WTC11 (cell line): ENCODE data around the gene SYCP2.

Experiments
- CBFB ChIP-seq: sonication (generic); formaldehyde crosslinking; IDR thresholded peaks from 2 replicates; pipeline ENCODE4 v1.8.1; 2022; ENCODE audit warnings: mild to moderate bottlenecking, low read depth, missing genetic modification reagents
- CREB1 ChIP-seq: sonication (generic); formaldehyde crosslinking; IDR thresholded peaks from 2 replicates; pipeline ENCODE4 v1.8.0; 2023; ENCODE audit warnings: mild to moderate bottlenecking, missing genetic modification reagents
- GRHL2 ChIP-seq: fragments of 250-450 bp; sonication (Bioruptor Pico); IDR thresholded peaks from 2 replicates; pipeline ENCODE4 v1.8.0; 2022; ENCODE audit warnings: mild to moderate bottlenecking, moderate library complexity; ENCODE audit not compliant: insufficient replicate concordance, severe bottlenecking
- NFYB ChIP-seq: sonication (generic); formaldehyde crosslinking; conservative IDR thresholded peaks from 2 replicates; pipeline ENCODE4 v1.8.0; 2022; ENCODE audit warnings: low read depth, missing genetic modification reagents
- RELA ChIP-seq: sonication (generic); formaldehyde crosslinking; IDR thresholded peaks from 2 replicates; pipeline ENCODE4 v1.8.1; 2022; ENCODE audit warnings: missing genetic modification reagents, mild to moderate bottlenecking, borderline replicate concordance
- ZNF263 ChIP-seq: sonication (generic); formaldehyde crosslinking; IDR thresholded peaks from 2 replicates; pipeline ENCODE4 v1.8.1; 2022; ENCODE audit warnings: low read depth, mild to moderate bottlenecking, moderate library complexity, missing genetic modification reagents
- TF ChIP-seq, protein P1 (sequence below): fragments of 200-600 bp; IDR thresholded peaks from 2 replicates; pipeline ENCODE4 v1.8.0; 2022; ENCODE audit warnings: antibody characterized with exemption
- TF ChIP-seq, protein P2 (sequence below): sonication (generic); formaldehyde crosslinking; IDR thresholded peaks from 2 replicates; pipeline ENCODE4 v1.8.1; 2022; ENCODE audit warnings: missing genetic modification reagents, borderline replicate concordance
- TF ChIP-seq, protein P3 (sequence below): sonication (generic); formaldehyde crosslinking; IDR thresholded peaks from 2 replicates; pipeline ENCODE4 v1.8.0; 2022; ENCODE audit warnings: mild to moderate bottlenecking, missing genetic modification reagents
- TF ChIP-seq, protein P4 (sequence below): sonication (generic); formaldehyde crosslinking; IDR thresholded peaks from 2 replicates; pipeline ENCODE4 v1.8.1; 2022; ENCODE audit warnings: mild to moderate bottlenecking, missing genetic modification reagents, moderate library complexity, borderline replicate concordance
- TF ChIP-seq, protein P5 (sequence below): fragments of 250-450 bp; sonication (Bioruptor Pico); IDR thresholded peaks from 2 replicates; pipeline ENCODE4 v1.9.0; 2021; ENCODE audit warnings: mild to moderate bottlenecking
- TF ChIP-seq, protein P6 (sequence below): sonication (generic); formaldehyde crosslinking; IDR thresholded peaks from 2 replicates; pipeline ENCODE4 v1.8.1; 2023; ENCODE audit warnings: mild to moderate bottlenecking, moderate library complexity, missing genetic modification reagents
- TF ChIP-seq, protein P7 (sequence below): sonication (generic); formaldehyde crosslinking; IDR thresholded peaks from 2 replicates; pipeline ENCODE4 v1.8.0; 2023; ENCODE audit warnings: mild to moderate bottlenecking, missing genetic modification reagents

DNA sequence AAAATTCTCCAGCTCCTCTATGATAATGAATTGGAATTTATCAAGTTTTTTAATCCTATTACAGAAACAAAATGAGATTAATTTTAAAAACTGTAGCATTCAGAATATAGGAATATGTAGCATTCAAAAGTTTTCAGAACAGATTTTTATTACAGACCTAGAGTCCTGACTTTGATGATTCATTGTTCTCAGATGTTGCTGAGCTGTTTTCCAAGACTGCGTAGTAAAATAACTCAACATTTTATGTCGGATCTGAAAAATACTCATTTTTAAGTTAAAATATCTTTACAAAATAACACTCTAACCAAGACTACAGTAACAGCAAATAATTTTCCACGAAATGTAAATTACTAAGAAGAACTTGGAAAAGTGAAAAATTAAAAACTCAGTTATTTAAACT lies 67.1 kb downstream of the SYCP2 start:
- TF ChIP-seq, protein P1, sequence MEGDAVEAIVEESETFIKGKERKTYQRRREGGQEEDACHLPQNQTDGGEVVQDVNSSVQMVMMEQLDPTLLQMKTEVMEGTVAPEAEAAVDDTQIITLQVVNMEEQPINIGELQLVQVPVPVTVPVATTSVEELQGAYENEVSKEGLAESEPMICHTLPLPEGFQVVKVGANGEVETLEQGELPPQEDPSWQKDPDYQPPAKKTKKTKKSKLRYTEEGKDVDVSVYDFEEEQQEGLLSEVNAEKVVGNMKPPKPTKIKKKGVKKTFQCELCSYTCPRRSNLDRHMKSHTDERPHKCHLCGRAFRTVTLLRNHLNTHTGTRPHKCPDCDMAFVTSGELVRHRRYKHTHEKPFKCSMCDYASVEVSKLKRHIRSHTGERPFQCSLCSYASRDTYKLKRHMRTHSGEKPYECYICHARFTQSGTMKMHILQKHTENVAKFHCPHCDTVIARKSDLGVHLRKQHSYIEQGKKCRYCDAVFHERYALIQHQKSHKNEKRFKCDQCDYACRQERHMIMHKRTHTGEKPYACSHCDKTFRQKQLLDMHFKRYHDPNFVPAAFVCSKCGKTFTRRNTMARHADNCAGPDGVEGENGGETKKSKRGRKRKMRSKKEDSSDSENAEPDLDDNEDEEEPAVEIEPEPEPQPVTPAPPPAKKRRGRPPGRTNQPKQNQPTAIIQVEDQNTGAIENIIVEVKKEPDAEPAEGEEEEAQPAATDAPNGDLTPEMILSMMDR, result no peak
- TF ChIP-seq GRHL2 (CRISPR knock-in tag) (no peak), ZNF263 (CRISPR knock-in tag) (no peak), RELA (CRISPR knock-in tag) (no peak), CBFB (CRISPR knock-in tag) (no peak), CREB1 (no peak), NFYB (CRISPR knock-in tag) (no peak)
- TF ChIP-seq, protein P2, sequence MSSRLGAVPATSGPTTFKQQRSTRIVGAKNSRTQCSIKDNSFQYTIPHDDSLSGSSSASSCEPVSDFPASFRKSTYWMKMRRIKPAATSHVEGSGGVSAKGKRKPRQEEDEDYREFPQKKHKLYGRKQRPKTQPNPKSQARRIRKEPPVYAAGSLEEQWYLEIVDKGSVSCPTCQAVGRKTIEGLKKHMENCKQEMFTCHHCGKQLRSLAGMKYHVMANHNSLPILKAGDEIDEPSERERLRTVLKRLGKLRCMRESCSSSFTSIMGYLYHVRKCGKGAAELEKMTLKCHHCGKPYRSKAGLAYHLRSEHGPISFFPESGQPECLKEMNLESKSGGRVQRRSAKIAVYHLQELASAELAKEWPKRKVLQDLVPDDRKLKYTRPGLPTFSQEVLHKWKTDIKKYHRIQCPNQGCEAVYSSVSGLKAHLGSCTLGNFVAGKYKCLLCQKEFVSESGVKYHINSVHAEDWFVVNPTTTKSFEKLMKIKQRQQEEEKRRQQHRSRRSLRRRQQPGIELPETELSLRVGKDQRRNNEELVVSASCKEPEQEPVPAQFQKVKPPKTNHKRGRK (CRISPR knock-in tag), result no peak
- TF ChIP-seq, protein P3, sequence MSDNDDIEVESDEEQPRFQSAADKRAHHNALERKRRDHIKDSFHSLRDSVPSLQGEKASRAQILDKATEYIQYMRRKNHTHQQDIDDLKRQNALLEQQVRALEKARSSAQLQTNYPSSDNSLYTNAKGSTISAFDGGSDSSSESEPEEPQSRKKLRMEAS (CRISPR knock-in tag), result no peak
- TF ChIP-seq, protein P4, sequence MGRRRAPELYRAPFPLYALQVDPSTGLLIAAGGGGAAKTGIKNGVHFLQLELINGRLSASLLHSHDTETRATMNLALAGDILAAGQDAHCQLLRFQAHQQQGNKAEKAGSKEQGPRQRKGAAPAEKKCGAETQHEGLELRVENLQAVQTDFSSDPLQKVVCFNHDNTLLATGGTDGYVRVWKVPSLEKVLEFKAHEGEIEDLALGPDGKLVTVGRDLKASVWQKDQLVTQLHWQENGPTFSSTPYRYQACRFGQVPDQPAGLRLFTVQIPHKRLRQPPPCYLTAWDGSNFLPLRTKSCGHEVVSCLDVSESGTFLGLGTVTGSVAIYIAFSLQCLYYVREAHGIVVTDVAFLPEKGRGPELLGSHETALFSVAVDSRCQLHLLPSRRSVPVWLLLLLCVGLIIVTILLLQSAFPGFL, result no peak
- TF ChIP-seq, protein P5, sequence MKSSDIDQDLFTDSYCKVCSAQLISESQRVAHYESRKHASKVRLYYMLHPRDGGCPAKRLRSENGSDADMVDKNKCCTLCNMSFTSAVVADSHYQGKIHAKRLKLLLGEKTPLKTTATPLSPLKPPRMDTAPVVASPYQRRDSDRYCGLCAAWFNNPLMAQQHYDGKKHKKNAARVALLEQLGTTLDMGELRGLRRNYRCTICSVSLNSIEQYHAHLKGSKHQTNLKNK (CRISPR knock-in tag), result no peak
- TF ChIP-seq, protein P6, sequence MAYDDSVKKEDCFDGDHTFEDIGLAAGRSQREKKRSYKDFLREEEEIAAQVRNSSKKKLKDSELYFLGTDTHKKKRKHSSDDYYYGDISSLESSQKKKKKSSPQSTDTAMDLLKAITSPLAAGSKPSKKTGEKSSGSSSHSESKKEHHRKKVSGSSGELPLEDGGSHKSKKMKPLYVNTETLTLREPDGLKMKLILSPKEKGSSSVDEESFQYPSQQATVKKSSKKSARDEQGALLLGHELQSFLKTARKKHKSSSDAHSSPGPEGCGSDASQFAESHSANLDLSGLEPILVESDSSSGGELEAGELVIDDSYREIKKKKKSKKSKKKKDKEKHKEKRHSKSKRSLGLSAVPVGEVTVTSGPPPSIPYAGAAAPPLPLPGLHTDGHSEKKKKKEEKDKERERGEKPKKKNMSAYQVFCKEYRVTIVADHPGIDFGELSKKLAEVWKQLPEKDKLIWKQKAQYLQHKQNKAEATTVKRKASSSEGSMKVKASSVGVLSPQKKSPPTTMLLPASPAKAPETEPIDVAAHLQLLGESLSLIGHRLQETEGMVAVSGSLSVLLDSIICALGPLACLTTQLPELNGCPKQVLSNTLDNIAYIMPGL, result no peak
- TF ChIP-seq, protein P7, sequence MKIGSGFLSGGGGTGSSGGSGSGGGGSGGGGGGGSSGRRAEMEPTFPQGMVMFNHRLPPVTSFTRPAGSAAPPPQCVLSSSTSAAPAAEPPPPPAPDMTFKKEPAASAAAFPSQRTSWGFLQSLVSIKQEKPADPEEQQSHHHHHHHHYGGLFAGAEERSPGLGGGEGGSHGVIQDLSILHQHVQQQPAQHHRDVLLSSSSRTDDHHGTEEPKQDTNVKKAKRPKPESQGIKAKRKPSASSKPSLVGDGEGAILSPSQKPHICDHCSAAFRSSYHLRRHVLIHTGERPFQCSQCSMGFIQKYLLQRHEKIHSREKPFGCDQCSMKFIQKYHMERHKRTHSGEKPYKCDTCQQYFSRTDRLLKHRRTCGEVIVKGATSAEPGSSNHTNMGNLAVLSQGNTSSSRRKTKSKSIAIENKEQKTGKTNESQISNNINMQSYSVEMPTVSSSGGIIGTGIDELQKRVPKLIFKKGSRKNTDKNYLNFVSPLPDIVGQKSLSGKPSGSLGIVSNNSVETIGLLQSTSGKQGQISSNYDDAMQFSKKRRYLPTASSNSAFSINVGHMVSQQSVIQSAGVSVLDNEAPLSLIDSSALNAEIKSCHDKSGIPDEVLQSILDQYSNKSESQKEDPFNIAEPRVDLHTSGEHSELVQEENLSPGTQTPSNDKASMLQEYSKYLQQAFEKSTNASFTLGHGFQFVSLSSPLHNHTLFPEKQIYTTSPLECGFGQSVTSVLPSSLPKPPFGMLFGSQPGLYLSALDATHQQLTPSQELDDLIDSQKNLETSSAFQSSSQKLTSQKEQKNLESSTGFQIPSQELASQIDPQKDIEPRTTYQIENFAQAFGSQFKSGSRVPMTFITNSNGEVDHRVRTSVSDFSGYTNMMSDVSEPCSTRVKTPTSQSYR (CRISPR knock-in tag), result no peak
